HEK293 (cell line): Measurements from ENCODE around the gene LY9.
A peak's percentile ranks its signal among the peaks of the same experiment; 100 is the strongest.

ENCODE experiments used
- CTCF ChIA-PET: fragments of 350-600 bp; formaldehyde crosslinking; extraction: SDS; loops from one replicate; lab custom pipeline; 2021; ENCODE audit warnings: antibody characterized with exemption; lab: Yijun Ruan, JAX
- POLR2A ChIA-PET: fragments of 300-600 bp; formaldehyde crosslinking; extraction: SDS; loops from one replicate; lab custom pipeline; 2020; ENCODE audit warnings: antibody characterized with exemption, inconsistent platforms; lab: Yijun Ruan, JAX
- H3K27ac ChIP-seq: fragments of 200-500 bp; sonication (Bioruptor generic); 2 replicates; pipeline ENCODE4 v1.5.1; 2014; ENCODE audit warnings: low read depth, low read length, control low read depth, inconsistent platforms; ENCODE audit errors: extremely low read depth
- H3K36me3 ChIP-seq, 2 experiments: fragments of 200-500 bp in 1 of 2; sonication (Bioruptor generic) in 1 of 2; 1 replicate in 1 of 2; 2 replicates in 1 of 2; pipeline ENCODE4 v1.5.1; 2014 to 2017; ENCODE audit warnings: inconsistent platforms in 2 of 2, low read length in 2 of 2; ENCODE audit not compliant: control insufficient read depth in 2 of 2, insufficient read depth in 1 of 2
- H3K4me1 ChIP-seq: fragments of 200-500 bp; sonication (Bioruptor generic); 2 replicates; pipeline ENCODE4 v1.5.1; 2014; ENCODE audit warnings: mild to moderate bottlenecking, low read length, inconsistent platforms; ENCODE audit not compliant: control insufficient read depth, insufficient read depth
- H3K4me3 ChIP-seq: 2 replicates; pipeline ENCODE4 v1.5.1; 2011; ENCODE audit warnings: low read depth, mild to moderate bottlenecking, control low read depth, low read length, moderate library complexity
- H3K9me3 ChIP-seq: fragments of 200-500 bp; sonication (Bioruptor generic); 2 replicates; pipeline ENCODE4 v1.5.1; 2014; ENCODE audit warnings: low read depth, low read length, inconsistent platforms; ENCODE audit not compliant: control insufficient read depth, insufficient read depth
- BCL11B ChIP-seq: fragments of 450-650 bp; formaldehyde crosslinking; IDR thresholded peaks from 2 replicates; pipeline ENCODE4 v1.5.1; 2016; ENCODE audit warnings: low read depth, missing biosample characterization, missing genetic modification characterization
- HIC1 ChIP-seq: fragments of 450-650 bp; formaldehyde crosslinking; IDR thresholded peaks from 2 replicates; pipeline ENCODE4 v1.5.1; 2016; ENCODE audit warnings: missing biosample characterization, missing genetic modification characterization
- KLF9 ChIP-seq: fragments of 450-650 bp; formaldehyde crosslinking; IDR thresholded peaks from 2 replicates; pipeline ENCODE4 v1.5.1; 2016; ENCODE audit warnings: missing biosample characterization, missing genetic modification characterization, low read depth
- PRDM4 ChIP-seq: fragments of 450-650 bp; formaldehyde crosslinking; IDR thresholded peaks from 2 replicates; pipeline ENCODE4 v1.5.1; 2017; ENCODE audit warnings: missing biosample characterization, missing genetic modification characterization
- SCRT2 ChIP-seq: fragments of 450-650 bp; formaldehyde crosslinking; IDR thresholded peaks from 2 replicates; pipeline ENCODE4 v1.5.1; 2016; ENCODE audit warnings: missing biosample characterization, missing genetic modification characterization
- SP2 ChIP-seq: fragments of 450-650 bp; formaldehyde crosslinking; IDR thresholded peaks from 2 replicates; pipeline ENCODE4 v1.5.1; 2016; ENCODE audit warnings: missing biosample characterization, missing genetic modification characterization
- ZBTB20 ChIP-seq: fragments of 450-650 bp; formaldehyde crosslinking; IDR thresholded peaks from 2 replicates; pipeline ENCODE4 v1.5.1; 2016; ENCODE audit warnings: missing biosample characterization, missing genetic modification characterization
- ZBTB21 ChIP-seq: fragments of 450-650 bp; formaldehyde crosslinking; IDR thresholded peaks from 2 replicates; pipeline ENCODE4 v1.5.1; 2017; ENCODE audit warnings: missing biosample characterization, missing genetic modification characterization
- ZBTB8A ChIP-seq: fragments of 450-650 bp; formaldehyde crosslinking; IDR thresholded peaks from 2 replicates; pipeline ENCODE4 v1.5.1; 2016; ENCODE audit warnings: missing biosample characterization, missing genetic modification characterization
- ZFP69B ChIP-seq: fragments of 450-650 bp; formaldehyde crosslinking; IDR thresholded peaks from 2 replicates; pipeline ENCODE4 v1.5.1; 2016; ENCODE audit warnings: missing biosample characterization, missing genetic modification characterization
- ZNF114 ChIP-seq: fragments of 450-650 bp; formaldehyde crosslinking; IDR thresholded peaks from 2 replicates; pipeline ENCODE4 v1.5.0; 2017; ENCODE audit warnings: missing biosample characterization, missing genetic modification characterization
- ZNF175 ChIP-seq: fragments of 450-650 bp; formaldehyde crosslinking; IDR thresholded peaks from 2 replicates; pipeline ENCODE4 v1.5.1; 2016; ENCODE audit warnings: missing biosample characterization, missing genetic modification characterization
- ZNF2 ChIP-seq: fragments of 450-650 bp; formaldehyde crosslinking; IDR thresholded peaks from 2 replicates; pipeline ENCODE4 v1.5.1; 2016; ENCODE audit warnings: missing biosample characterization, missing genetic modification characterization
- ZNF239 ChIP-seq: fragments of 450-650 bp; formaldehyde crosslinking; IDR thresholded peaks from 2 replicates; pipeline ENCODE4 v1.5.1; 2016; ENCODE audit warnings: missing biosample characterization, missing genetic modification characterization
- ZNF341 ChIP-seq: fragments of 450-650 bp; formaldehyde crosslinking; IDR thresholded peaks from 2 replicates; pipeline ENCODE4; 2016; ENCODE audit warnings: low read depth, missing biosample characterization, missing genetic modification characterization
- ZNF501 ChIP-seq: fragments of 450-650 bp; formaldehyde crosslinking; IDR thresholded peaks from 2 replicates; pipeline ENCODE4 v1.5.1; 2016; ENCODE audit warnings: missing biosample characterization, missing genetic modification characterization
- ZNF521 ChIP-seq: fragments of 450-650 bp; formaldehyde crosslinking; IDR thresholded peaks from 2 replicates; pipeline ENCODE4 v1.5.1; 2017; ENCODE audit warnings: missing biosample characterization, mild to moderate bottlenecking, missing genetic modification characterization
- ZNF555 ChIP-seq: fragments of 450-650 bp; formaldehyde crosslinking; conservative IDR thresholded peaks from 2 replicates; pipeline ENCODE4 v1.5.1; 2017; ENCODE audit warnings: missing biosample characterization, mild to moderate bottlenecking, missing genetic modification characterization, inconsistent platforms
- ZNF626 ChIP-seq: fragments of 450-650 bp; sonication (Bioruptor Pico); formaldehyde crosslinking; IDR thresholded peaks from 2 replicates; pipeline ENCODE4 v1.5.1; 2018; ENCODE audit warnings: missing biosample characterization, missing genetic modification characterization, inconsistent platforms
- ZNF707 ChIP-seq: fragments of 450-650 bp; formaldehyde crosslinking; IDR thresholded peaks from 2 replicates; pipeline ENCODE4 v1.5.1; 2016; ENCODE audit warnings: missing biosample characterization, missing genetic modification characterization
- ZNF785 ChIP-seq: fragments of 450-650 bp; formaldehyde crosslinking; IDR thresholded peaks from 2 replicates; pipeline ENCODE4 v1.5.1; 2016; ENCODE audit warnings: missing biosample characterization, missing genetic modification characterization
- ZSCAN30 ChIP-seq: fragments of 450-650 bp; IDR thresholded peaks from 2 replicates; pipeline ENCODE4 v1.5.1; 2018; ENCODE audit warnings: missing biosample characterization, mild to moderate bottlenecking, missing genetic modification characterization, moderate library complexity
- TF ChIP-seq, protein P1 (sequence below): fragments of 450-650 bp; formaldehyde crosslinking; IDR thresholded peaks from 2 replicates; pipeline ENCODE4 v1.5.1; 2016; ENCODE audit warnings: missing biosample characterization, missing genetic modification characterization
- TF ChIP-seq, protein P2 (sequence below): fragments of 450-650 bp; formaldehyde crosslinking; IDR thresholded peaks from 2 replicates; pipeline ENCODE4 v1.5.1; 2016; ENCODE audit warnings: missing biosample characterization, missing genetic modification characterization

The LY9 gene

GRCh38 chr1:160810486-160810885 lies 14.5 kb downstream of the LY9 start (continued):
- TF ChIP-seq PRDM4 (tag by site-specific recombination): no peak
- TF ChIP-seq ZNF501 (tag by site-specific recombination): no peak
- no peak for TF ChIP-seq ZNF2 (tag by site-specific recombination)
- TF ChIP-seq ZBTB8A (tag by site-specific recombination): no peak
- no peak for TF ChIP-seq ZNF175 (tag by site-specific recombination)
- no peak for TF ChIP-seq ZNF626 (tag by site-specific recombination)
- TF ChIP-seq, all 188 proteins: peak for 0

DNA sequence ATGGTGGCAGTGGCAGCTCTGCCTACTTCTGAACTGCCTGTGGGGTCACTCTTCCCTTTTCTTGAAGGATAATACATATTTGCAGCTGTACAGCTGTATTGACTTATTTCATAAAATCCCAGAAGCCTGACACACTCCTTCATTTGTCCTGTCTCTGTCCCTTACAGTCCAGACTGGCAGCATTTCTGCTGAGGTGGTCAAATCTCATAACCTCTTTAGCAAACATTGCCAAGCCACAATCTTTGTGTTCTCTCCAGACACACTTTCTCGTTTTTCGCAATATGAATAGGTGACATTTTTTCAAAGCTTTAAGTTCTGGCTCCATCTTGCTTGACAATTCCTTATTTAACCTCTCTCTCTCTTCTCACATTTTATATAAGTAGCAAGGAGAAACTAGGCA lies 15.2 kb downstream of the LY9 start:
- TF ChIP-seq BCL11B (no peak), ZBTB21 (tag by site-specific recombination) (no peak), ZBTB20 (tag by site-specific recombination) (no peak), ZNF239 (tag by site-specific recombination) (no peak), ZNF114 (tag by site-specific recombination) (no peak)
- Histone ChIP-seq H3K36me3 (no peaks in the 10 kb centered on the region), H3K4me3 (no peak overlapping the region), H3K9me3 (no peaks in the 10 kb centered on the region), H3K27ac (no peak overlapping the region), H3K4me1 (no peaks in the 10 kb centered on the region)
- POLR2A ChIA-PET: no interaction called here
- CTCF ChIA-PET: interaction anchor here (0.7 to 1.2 kb wide), 3 partner anchors 20 to 336 kb away, joined by 3 to 4 read pairs (median 3); no protein-coding TSS in a partner anchor

- TF ChIP-seq, protein P1, sequence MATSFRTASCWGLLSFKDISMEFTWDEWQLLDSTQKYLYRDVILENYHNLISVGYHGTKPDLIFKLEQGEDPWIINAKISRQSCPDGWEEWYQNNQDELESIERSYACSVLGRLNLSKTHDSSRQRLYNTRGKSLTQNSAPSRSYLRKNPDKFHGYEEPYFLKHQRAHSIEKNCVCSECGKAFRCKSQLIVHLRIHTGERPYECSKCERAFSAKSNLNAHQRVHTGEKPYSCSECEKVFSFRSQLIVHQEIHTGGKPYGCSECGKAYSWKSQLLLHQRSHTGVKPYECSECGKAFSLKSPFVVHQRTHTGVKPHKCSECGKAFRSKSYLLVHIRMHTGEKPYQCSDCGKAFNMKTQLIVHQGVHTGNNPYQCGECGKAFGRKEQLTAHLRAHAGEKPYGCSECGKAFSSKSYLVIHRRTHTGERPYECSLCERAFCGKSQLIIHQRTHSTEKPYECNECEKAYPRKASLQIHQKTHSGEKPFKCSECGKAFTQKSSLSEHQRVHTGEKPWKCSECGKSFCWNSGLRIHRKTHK (tag by site-specific recombination): no peak
- TF ChIP-seq, protein P2, sequence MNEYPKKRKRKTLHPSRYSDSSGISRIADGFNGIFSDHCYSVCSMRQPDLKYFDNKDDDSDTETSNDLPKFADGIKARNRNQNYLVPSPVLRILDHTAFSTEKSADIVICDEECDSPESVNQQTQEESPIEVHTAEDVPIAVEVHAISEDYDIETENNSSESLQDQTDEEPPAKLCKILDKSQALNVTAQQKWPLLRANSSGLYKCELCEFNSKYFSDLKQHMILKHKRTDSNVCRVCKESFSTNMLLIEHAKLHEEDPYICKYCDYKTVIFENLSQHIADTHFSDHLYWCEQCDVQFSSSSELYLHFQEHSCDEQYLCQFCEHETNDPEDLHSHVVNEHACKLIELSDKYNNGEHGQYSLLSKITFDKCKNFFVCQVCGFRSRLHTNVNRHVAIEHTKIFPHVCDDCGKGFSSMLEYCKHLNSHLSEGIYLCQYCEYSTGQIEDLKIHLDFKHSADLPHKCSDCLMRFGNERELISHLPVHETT (tag by site-specific recombination): no peak
- peak; percentile 88 for TF ChIP-seq SCRT2
- TF ChIP-seq, all 188 proteins: peak for 1
- Histone ChIP-seq H3K4me3 (no peak overlapping the region), H3K27ac (no peak overlapping the region), H3K4me1 (no peaks in the 10 kb centered on the region), H3K36me3 (no peaks in the 10 kb centered on the region), H3K9me3 (no peaks in the 10 kb centered on the region)
- ChIA-PET POLR2A (no interaction called here), CTCF (no interaction called here)
Observed at GRCh38 chr1:160813215-160813614, 17.2 kb downstream of the LY9 start.

- POLR2A ChIA-PET: no interaction called here
- no peaks in the 10 kb centered on the region for H3K9me3 ChIP-seq
- no peak for TF ChIP-seq ZNF785 (tag by site-specific recombination)
- no peak for TF ChIP-seq ZNF555 (tag by site-specific recombination)
- TF ChIP-seq ZNF707 (tag by site-specific recombination): no peak
- TF ChIP-seq ZNF521 (tag by site-specific recombination): no peak
- no peak for TF ChIP-seq ZSCAN30
- no peak for TF ChIP-seq HIC1 (tag by site-specific recombination)
- TF ChIP-seq ZNF341: no peak
- TF ChIP-seq ZBTB21 (tag by site-specific recombination): no peak
- TF ChIP-seq ZFP69B (tag by site-specific recombination): no peak
- TF ChIP-seq SP2 (tag by site-specific recombination): no peak
- no peak for TF ChIP-seq KLF9 (tag by site-specific recombination)
Observed at GRCh38 chr1:160814316-160814715, 18.3 kb downstream of the LY9 start.

More at GRCh38 chr1:160814316-160814715, 18.3 kb downstream of the LY9 start:
- no peak overlapping the region for H3K27ac ChIP-seq
- H3K4me3 ChIP-seq: no peak overlapping the region
- CTCF ChIA-PET: interaction anchor here (1.5 kb wide), 1 partner anchor 139 kb away, joined by 3 read pairs; no protein-coding TSS in a partner anchor
- no peaks in the 10 kb centered on the region for H3K4me1 ChIP-seq
- no peaks in the 10 kb centered on the region for H3K36me3 ChIP-seq
